NCI-H2227 treated with DMSO at 0.1 percent for 48 hours (cell line): ENCODE results near the gene TMEM269.
"Not testable (repeated sequence)": the region's sequence is repeated elsewhere in the genome, so short reads cannot be mapped to it uniquely, and the experiment has no call there.

Experiments
- DNase-seq: peaks from one replicate; lab custom pipeline; 2025; lab: John Stamatoyannopoulos, UW

TMEM269 gene

DNA sequence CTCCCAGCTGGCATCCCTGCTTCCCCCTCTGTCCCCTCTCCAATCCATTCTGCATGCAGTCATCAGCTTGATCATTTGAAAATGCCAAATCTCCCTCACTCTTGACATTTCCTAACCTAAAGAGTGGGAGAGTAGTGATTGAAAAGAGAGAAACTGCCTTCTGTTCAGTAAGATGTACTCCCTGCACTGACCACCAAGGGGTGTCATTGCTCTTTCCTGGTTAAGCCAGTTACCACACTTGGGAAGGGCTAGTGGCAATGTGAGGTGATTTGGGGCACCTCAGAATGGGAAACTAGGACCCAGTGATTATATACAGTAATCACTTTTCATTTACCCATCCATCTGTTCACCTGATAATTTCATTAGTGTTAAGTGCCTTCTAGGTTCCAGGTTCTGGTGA is 6.9 kb upstream of the TMEM269 start:
- peak; percentile 8 for DNase-seq

DNA sequence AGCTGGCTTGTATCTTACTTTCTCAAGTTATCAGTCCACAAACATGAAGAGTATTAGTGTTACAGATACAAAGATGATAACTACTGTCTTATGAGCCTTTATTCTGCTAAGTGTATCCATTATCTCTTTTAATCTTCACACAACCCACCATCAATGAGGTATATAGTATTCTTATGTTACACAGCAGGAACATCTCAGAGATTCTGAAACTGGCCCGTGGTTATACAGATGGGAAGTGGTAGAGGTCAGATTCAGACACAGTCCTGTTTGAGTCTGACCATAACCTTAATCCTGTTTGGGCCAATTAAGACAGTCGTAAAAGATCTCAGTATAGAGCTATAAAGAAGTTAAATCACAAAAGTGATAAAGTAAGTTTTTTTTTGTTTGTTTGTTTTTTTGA is 5.1 kb upstream of the TMEM269 start:
- DNase-seq = no peak

DNA sequence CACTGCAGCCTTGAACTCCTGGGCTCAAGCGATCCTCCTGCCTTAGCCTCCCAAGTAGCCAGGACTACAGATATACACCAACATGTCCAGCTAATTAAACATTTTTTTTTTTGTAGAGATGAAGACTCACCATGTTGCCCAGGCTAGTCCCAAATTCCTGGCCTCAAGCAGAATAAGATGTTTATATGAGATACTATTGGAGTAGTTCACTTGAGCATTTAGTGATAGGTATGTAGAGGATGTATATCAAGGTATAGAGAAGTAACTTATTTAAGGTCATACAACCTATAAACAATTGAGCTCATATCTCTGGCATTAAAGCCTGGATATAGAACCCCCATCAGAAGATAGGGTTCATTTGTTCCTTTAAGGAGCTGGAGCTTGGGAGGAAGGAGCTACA is 4.6 kb upstream of the TMEM269 start:
- no peak for DNase-seq

DNA sequence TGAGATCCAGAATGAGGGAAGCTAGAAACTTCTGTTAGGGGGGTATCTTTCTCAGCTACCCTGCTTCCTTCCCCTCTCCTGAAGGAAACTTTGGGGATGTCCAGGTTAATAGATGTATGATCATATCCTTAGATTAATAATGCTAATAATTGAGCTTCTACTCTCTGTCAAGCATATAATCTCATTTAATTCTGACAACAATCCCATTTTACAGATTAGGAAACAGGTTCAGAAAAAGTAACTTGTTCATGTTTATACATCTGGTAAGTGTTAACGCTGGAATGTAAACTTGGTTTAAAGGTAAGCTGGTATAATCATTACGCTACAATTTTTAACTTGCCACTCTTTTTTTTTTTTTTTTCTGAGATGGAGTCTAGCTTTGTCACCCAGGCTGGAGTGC is 1.7 kb upstream of the TMEM269 start:
- no peak for DNase-seq

DNA sequence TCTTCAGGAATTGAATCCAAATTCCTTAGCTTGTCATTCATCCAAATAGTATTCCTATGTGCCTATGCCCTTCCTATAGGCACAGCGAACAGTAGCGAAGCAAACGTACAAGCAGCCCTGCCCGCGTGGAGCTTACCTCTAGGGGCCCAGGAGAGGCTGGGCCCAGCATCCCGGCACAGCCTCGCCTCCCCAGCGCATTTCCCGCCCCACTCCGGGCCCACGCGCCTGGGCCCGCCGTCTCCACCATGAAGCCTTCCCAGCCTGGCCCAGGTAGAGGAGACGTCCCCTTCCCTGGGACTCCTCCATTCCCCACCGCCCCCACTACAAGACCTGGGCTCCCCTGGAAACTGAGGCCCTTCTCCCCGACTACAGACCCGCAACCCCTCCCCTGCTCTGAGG is 245 bp upstream of the TMEM269 start:
- DNase-seq = no peak

DNA sequence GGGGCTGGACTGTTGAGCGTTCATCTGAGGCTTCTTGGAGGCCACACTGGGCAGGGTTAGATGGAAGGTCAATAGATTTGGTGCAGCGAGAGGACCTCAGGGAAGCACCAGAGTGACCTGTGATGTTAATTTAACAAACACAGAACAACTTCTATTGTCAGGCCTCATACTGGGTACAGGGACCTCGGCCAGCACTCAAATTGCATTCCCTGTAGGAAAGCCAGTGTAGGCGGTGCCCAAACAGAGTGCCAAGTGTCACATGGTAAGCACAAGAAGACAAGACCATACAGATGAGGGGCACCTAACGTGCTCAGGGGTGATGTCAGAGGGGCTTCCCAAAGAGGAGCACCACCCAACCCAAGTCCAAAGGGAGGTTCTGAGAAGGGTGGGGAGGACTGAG is 1.3 kb downstream of the TMEM269 start:
- DNase-seq = no peak

DNA sequence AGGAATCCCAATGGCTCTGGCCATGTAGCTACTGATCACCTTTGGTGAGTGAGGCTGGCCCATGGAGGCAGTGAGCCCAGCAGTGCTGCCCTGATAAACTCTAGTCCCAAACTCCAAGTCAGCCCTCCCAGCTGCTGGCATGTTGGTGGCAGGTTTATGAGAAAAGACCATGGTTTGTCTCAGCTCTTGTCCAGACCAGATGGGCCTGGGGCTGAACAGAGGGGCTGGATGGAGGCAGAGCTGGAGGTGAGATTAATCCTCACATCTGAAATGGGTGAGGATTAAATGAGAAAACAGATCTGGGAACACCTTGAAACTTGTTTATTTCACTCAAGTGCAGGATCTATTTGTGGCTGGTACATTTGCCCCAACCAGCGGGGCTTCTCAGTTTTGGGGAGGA is 3.2 kb downstream of the TMEM269 start:
- no peak for DNase-seq

DNA sequence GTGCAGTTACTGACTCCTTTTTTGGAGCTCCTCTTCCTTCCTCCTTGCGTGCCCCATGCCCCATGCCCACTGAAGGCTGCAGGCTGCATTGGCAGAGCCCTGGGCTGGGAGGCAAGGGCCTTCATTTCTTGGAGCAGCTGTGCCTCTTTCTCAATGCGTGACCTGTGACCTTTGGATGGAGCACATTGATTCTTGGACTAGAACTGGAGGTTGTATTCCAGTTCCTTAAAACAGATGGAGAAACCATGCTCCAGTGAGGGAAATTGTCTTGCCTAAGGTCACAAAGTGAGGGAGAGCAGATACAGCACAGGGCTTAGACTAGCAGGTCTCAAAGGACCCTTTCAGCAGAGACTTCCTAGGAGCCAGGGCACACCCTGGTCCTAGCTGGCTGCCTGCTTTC is 9.0 kb downstream of the TMEM269 start:
- DNase-seq = no peak

DNA sequence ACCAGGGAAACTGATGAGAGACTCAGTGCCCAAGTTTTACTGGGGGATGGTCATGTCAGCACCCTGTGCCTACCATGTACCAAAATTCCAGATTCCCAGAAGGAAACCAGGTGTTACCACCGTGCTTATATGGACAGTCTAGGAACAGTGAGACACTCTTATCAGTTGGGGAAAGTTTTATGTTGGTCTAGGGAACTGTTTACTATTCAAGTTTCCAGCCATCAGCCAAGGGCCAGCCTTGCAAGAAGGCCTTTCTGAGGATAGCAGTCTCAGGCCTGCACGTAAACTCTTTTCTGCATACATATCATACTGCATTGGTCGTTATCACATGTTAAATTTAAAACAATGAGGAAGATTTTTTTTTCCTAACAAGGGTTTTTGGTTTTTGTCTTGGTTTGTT is 12.6 kb downstream of the TMEM269 start:
- no peak for DNase-seq

DNA sequence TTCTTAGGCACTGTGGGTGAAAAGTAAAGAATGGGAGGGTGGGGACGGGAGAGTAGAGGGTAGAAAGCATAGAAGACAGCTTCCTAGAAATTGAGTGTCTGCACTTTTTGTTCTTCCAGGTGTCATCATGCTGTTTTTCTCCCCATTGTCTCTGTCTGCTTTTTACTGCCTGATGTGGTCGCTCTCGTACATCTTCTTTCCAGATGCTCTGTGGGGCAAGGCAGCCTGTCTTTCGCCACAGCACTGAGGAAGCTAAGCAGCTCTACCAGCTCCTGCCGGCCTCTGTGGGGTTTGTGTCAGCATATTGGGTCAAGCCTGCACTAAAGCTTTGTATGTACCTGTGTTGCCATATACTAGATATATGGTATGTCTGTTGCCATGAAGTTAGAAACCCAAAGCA is 13.2 kb downstream of the TMEM269 start:
- DNase-seq = no peak

DNA sequence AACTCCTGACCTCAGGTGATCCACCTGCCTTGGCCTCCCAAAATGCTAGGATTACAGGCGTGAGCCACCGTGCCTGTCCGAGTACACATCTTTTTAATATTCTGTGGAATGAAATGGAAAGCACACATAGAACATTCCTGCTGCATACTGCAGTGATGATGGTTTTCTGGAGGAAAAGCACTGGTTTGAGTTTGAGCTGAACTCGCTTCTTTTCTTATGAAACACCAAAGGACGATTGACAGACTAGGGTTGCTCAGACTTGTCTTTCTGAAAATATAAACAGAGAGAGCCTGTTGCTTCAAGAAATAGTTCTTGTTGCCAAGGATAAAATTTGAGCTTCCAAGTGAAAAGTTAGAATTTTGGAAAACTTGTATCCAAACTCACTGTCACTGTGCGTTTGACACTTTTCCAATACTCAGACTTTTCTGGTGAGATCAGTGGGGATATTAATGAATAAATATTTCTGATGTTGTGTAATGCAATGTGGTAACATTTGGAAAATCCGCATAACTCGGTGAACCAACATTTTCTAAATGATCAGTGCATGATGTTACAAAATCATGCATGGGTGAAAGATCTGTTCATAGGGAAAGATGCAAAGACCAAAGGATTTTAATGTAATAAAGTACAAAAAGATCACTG is 17.2 kb downstream of the TMEM269 start:
- no peak for DNase-seq

DNA sequence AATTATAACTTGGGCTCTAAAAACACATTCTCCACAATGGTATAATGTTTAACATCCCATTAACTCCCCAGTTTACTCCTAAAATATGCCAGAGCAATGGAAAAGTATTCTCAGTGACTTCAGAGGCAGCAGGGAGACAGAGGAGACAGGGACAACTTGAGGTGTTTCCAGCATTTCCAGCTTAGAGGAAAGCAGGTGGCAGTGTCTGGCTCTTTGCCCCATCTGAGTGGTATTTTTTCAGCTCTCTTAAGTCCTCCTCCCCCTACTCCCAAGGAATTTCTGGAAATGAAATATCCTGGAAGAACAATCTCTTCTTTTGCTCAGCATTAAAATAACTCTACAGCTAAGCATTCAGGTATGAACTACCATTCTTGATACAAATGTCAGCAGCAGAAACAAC is 21.4 kb downstream of the TMEM269 start:
- no peak for DNase-seq

DNA sequence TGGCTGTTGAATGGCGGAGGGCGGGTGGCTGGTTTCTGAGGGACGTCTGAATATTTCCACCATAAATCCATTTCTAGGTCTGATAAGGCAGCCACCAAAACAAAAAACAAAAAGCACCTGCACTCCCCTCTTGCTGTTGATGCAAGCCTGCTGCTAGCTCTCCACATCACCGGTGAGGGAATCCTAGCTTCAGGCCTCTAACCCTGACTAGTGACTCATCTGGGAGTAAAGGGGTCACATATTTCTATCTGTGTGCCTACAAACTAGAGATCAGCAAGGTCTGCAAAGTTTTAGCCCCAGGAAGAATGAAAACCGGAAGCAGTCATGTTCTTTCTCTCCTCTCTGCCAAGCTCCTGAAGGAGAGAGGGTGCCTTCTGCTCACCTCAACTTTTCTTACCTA is 21.8 kb downstream of the TMEM269 start:
- DNase-seq = no peak

DNA sequence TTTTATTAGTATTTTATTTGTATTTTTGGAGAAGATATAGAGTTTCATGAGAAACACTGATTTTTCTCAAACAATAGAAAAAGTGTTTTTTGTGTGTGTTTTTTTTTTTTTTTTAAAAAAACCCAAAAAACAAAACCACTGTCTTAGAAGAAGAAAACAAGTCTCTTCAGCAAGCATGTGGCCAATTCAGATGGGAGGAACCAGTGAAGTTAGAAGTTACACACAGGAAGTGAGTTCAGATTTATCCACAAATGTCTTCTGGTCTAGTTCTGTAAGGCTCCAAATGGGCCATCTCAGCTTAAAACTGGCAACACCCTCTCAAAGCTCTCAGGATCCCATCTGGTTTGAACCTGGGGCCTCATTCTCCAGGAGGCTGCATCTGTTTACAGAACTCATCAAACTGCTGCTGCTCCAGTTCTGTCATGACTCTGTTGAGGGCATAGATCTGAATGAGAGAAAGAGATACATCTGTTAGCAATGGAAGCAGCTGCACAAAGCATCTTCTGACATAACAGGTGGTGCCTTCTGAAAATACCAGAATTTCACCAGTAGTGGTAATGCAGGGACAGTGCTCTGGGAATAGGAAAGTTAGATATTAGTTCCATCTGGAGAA is 22.4 kb downstream of the TMEM269 start:
- DNase-seq = no peak

DNA sequence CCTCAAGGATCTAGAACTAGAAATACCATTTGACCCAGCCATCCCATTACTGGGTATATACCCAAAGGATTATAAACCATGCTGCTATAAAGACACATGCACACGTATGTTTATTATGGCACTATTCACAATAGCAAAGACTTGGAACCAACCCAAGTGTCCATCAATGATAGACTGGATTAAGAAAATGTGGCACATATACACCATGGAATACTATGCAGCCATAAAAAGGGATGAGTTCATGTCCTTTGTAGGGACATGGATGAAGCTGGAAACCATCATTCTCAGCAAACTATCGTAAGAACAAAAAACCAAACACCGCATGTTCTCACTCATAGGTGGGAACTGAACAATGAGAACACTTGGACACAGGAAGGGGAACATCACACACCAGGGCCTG is 30.0 kb downstream of the TMEM269 start:
- not testable (repeated sequence) for DNase-seq

DNA sequence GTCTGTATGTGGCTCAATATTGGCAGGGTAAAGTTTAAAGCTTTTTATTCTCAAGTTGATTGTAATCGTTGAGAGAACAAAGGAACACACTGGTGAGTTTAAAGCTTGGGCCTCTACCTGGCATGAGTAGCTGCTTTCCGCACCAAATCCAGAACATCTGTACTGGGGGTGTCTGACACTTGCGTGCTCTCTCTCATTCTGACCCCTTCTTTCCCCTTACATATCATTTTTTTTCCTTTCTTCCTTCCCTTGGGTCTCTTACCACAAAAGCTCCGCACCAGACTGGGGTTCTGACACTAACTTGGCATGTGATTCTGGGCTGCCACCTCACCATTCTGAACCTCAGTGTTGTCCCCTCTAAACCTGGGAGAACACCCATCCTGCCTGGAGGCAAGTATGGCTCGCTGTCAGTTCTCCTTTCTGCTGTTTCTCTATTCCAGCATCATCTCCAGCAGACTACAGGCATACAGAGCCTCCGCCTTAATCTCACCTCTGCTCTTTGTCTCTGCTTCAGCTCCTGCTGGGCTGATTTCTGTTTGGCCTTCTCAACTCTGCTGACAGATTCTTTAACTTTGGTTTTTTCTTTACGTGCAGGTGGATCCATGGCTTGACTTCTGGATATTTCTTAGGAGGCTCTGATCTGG is 31.3 kb downstream of the TMEM269 start:
- peak; percentile 10 for DNase-seq

DNA sequence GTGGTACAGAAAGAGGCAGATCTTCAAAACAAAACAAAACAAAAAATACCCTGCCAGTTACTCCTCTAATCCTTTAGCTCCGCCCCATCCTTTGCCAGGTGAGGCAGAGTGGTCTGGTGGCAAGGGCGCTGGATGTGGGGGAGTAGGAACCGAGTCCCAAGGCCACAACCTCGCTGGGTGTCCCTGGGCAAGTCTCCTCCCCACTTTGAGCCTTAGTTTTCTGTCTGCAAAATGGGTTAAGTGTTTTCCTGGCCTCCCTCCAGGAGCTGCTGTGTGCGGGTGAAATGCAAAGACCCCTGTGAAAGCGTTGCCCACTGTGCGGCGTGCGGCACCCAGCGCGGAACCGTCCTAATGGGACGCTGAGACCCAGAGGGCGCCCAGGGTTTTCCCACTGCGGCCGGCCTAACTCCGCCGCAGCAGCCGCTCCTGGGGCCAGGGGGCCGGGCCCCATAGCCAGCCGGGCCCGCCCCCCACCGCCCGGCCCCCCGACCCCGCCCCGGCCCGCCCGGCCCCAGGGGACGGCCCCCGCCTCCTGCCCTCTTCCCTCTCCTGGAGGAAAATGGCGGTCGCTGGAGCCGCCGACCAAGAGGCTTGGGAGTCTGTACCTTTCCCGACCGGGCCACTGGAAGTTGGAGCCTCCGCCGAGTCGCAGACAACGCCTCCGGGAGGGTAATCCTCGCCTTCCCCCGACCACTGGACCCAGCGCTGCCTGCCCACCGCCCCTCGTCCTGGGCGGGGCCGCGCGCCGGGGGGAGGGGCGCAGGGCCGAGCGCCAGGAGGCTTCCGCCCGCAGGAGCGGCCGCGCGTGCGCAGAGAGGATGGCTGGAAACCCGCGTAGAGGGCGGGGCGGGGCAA is 32.0 kb downstream of the TMEM269 start, which contains the start of the genes ERMAP and SVBP:
Gene ERMAP (plus strand): TSS at position 538 of the 855 bp plus-strand sequence. CDS start 13,327 bp downstream, outside the sequence.
Gene SVBP (minus strand): TSS at position 813 of the 855 bp plus-strand sequence. CDS start 853 bp downstream, outside the sequence.
- DNase-seq = peak; percentile 93

DNA sequence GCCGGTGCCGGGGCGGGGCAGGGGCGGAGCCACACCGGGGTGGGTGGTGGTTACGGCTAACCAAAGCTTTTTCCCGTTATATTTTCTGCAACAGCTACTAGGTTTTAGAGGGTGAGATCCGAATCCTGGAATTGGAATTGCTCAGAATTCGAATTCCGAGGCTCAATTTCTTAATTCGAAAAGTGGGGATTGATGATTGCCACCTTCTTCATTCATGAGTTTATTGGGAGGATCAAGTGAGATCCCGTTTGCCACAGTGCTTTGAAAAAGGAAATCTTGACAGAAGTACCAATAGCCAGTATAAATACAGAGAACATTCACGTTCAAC is 32.6 kb downstream of the TMEM269 start:
- no peak for DNase-seq

DNA sequence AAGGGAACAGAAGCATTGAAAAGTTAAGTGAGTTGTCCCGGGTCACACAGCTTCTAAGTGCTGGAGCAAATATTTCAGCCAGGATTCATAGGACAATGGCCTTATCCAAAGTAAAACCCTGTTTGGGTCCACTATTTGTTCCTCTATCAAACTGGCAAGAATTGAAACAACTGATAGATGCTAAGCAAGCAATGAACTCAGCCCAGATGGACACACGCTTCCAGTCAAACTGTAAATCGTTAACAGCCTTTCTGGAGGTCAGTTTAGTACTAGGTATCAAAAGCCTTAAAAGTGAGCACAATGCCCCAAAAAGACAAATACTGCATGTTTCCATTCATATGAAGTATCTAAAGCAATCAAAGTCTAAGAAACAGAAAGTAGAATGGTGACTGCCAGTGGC is 33.2 kb downstream of the TMEM269 start:
- DNase-seq = no peak

DNA sequence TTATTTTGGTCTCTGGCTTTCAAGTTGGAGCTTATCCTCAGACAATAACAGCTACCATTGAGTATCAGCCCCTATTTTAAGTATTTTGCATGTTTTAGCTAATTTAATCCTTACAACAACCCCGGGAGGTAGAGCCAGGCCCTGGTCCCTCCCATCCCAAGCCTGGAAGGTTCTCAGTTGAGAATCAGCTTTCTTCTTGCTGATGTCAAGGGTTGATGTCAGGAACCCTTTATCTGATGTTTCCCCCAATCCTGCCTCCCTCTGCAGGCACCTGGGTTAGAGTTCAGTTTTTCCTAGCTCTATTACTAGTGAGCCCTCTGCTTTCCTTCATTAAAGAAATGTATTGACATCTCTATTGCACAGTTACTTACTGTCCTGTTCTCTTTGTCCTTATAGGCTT is 36.0 kb downstream of the TMEM269 start:
- DNase-seq = no peak

DNA sequence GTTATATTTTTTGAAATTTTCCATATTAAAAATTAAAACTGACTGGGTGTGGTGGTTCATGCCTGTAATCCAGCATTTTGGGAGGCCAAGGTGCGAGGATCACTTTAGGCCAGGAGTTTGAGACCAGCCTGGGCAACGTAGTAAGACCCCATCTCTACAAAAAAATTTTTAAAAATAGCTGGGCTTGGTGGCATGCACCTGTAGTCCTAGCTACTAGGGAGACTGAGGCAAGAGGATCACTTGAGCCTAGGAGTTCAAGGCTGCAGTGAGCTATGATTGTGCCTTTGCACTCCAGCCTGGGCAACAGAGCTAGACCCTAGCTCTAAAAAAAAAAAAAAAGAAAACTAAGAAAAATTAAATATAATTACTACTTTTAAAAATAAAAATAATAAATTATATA is 36.9 kb downstream of the TMEM269 start:
- no peak for DNase-seq

DNA sequence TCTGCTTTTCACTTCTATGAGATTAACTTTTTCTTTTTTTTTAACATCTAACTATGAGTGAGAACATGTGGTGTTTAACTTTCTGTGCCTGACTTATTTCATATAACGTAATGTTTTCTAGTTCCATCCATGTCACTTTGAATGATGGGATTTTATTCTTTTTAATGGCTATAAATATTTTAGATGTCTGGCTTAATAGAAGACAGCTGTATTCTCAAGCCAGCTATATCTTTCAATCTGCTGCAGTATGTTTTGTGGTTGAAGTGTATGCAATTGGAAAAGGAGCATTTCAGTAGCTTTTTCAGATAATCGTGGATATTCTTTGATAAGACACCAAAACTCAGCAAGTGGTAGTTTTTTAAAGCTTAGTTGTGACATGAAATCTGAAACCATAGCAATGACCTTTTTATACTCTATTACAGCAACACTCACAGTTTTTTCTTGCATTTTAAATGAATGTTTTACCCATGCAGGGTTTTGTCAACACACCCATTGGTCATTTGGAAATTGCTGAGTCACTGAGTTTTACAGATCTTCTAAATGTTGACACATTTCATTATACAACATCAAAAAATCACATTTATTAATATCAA is 38.1 kb downstream of the TMEM269 start:
- no peak for DNase-seq
